ENCODE results near the gene ADIPOR1. TPM values are rescaled to one million over a fixed set of nuclear protein-coding genes. Genes with fewer than 3 reads are reported as not detected.

ADIPOR1 gene
- total RNA-seq, 4 donors from 2014 or later: 38.7 to 53.8 (median 47.9) TPM

DNA sequence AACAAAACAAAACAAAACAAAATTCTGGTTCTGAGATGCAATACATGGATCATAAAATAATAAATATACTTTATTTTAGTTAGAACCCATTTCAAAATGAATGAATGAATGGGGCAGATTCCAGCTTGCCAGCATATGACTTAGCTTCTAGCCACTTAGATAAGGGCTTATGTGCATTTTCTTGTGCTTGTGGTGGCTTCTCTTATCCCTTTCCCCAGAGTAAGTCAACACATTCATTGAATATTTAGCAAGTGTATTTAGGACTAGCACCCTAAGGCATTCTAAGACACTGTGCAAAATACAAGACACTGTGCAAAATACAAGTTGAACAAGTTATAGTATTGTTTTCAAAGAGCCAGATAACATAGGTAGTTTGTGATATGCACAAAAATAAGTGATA lies 4.7 kb downstream of the ADIPOR1 start:
- Histone ChIP-seq H3K9me3 (no peaks in the 10 kb centered on the region), H3K4me1 (peaks cover 0 to 8% of the 10 kb centered on the region in 2 donors), H3K27me3 (no peaks in the 10 kb centered on the region), H3K4me3 (no peak overlapping the region), H3K36me3 (no peaks in the 10 kb centered on the region), H3K27ac (no peak overlapping the region)
- intact Hi-C loops (cut with DNase I; ENCODE audit: low total_unique reads): no loop called here
- TF ChIP-seq, protein P1, sequence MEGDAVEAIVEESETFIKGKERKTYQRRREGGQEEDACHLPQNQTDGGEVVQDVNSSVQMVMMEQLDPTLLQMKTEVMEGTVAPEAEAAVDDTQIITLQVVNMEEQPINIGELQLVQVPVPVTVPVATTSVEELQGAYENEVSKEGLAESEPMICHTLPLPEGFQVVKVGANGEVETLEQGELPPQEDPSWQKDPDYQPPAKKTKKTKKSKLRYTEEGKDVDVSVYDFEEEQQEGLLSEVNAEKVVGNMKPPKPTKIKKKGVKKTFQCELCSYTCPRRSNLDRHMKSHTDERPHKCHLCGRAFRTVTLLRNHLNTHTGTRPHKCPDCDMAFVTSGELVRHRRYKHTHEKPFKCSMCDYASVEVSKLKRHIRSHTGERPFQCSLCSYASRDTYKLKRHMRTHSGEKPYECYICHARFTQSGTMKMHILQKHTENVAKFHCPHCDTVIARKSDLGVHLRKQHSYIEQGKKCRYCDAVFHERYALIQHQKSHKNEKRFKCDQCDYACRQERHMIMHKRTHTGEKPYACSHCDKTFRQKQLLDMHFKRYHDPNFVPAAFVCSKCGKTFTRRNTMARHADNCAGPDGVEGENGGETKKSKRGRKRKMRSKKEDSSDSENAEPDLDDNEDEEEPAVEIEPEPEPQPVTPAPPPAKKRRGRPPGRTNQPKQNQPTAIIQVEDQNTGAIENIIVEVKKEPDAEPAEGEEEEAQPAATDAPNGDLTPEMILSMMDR (IDR thresholded peaks at IDR 0.05): no peak
- TF ChIP-seq POLR2A (IDR thresholded peaks at IDR 0.05): no peak
- DNase-seq: no peak

DNA sequence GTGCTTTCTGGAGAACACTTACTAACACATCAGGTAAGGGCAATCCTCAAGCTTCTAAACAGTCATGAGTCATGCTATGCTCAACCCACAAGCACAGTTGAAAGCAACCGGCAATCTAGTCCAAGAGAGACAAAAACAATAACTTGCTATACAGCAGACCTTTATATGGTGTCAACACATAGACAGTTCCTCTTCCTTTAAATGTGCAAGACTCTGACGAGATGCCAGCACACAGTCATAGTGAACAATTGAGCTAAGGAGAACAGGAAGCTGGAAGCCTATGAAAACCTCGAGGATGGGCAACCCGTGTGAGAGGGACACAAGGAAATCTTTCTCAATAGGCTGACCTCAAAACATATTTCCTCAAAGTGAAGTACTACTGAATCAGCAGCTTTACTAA lies 5.3 kb downstream of the ADIPOR1 start:
- no peaks in the 10 kb centered on the region for H3K27me3 ChIP-seq
- peaks cover 0 to 8% of the 10 kb centered on the region in 2 donors for H3K4me1 ChIP-seq
- H3K4me3 ChIP-seq: no peak overlapping the region
- H3K27ac ChIP-seq: no peak overlapping the region
- TF ChIP-seq, protein P1 (IDR thresholded peaks at IDR 0.05): no peak
- no peak for TF ChIP-seq POLR2A (IDR thresholded peaks at IDR 0.05)
- no peak for DNase-seq
- no peaks in the 10 kb centered on the region for H3K36me3 ChIP-seq
- H3K9me3 ChIP-seq: no peaks in the 10 kb centered on the region
- intact Hi-C loops (cut with DNase I; ENCODE audit: low total_unique reads): no loop called here

DNA sequence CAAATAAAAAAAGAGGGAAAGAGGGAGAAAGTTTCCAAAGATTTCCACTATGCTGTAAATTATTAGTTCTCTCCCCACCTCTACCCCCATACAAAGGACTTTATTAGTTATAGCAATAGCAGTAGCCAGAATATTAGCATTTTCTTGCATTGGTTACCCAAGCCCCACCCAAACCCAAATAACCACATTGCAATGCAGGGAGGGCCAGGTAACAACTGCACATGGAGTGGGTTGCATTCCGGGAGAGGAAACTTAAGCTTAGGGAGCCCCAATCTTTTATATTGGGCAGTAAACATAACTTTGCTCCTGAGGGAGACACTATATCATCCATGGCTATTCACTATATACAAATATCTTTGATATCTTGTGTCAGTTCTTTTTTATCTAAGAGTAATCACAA lies 6.0 kb downstream of the ADIPOR1 start:
- H3K27ac ChIP-seq: no peak overlapping the region
- DNase-seq: no peak
- intact Hi-C loops (cut with DNase I; ENCODE audit: low total_unique reads): no loop called here
- peaks cover 0 to 6% of the 10 kb centered on the region in 2 donors for H3K4me1 ChIP-seq
- H3K27me3 ChIP-seq: no peaks in the 10 kb centered on the region
- TF ChIP-seq POLR2A (IDR thresholded peaks at IDR 0.05): no peak
- TF ChIP-seq, protein P1 (IDR thresholded peaks at IDR 0.05): no peak
- no peak overlapping the region for H3K4me3 ChIP-seq
- no peaks in the 10 kb centered on the region for H3K9me3 ChIP-seq
- H3K36me3 ChIP-seq: no peaks in the 10 kb centered on the region

DNA sequence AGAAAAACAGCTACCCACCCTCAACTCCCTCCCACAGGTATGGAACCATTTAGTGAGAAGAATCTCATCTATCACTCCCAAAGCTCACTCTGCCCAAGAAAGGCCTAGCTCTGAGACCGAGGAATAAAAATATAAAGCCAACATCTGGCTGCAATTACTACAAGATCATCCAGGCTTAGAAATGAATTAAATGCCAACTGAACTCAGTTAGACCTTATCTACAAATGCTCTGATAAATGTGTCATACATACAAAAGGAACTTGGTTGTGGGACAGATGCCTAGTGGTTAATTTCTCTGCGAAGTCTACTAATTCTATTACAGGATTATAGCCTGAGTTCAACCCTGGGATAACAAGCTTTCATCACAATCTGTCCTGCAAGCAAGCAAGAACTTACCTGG lies 6.7 kb downstream of the ADIPOR1 start:
- intact Hi-C loops (cut with DNase I; ENCODE audit: low total_unique reads): no loop called here
- Histone ChIP-seq H3K4me1 (peaks cover 0 to 2% of the 10 kb centered on the region in 2 donors), H3K27me3 (no peaks in the 10 kb centered on the region), H3K4me3 (no peak overlapping the region), H3K36me3 (no peaks in the 10 kb centered on the region), H3K27ac (no peak overlapping the region), H3K9me3 (no peaks in the 10 kb centered on the region)
- no peak for DNase-seq
- TF ChIP-seq, protein P1 (IDR thresholded peaks at IDR 0.05): no peak
- no peak for TF ChIP-seq POLR2A (IDR thresholded peaks at IDR 0.05)

DNA sequence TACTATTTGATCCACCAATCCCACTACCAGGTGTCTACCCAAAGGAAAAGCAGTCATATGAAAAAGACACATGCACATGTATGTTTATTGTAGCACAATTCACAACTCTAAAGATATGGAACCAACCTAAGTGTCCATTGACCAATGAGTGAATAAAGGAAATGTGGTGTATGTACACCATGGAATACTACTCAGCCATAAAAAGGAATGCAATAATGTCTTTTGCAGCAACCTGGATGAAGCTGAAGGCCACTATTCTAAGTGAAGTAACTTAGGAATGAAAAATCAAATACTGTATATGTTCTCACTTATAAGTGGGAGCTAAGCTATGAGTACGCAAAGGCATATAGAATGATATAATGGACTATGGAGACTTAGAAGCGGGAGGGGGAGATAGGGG lies 12.6 kb downstream of the ADIPOR1 start:
- DNase-seq: no peak
- Histone ChIP-seq H3K27me3 (no peaks in the 10 kb centered on the region), H3K9me3 (no peaks in the 10 kb centered on the region), H3K4me1 (no peaks in the 10 kb centered on the region), H3K36me3 (no peaks in the 10 kb centered on the region), H3K4me3 (no peak overlapping the region), H3K27ac (no peak overlapping the region)
- no peak for TF ChIP-seq POLR2A (IDR thresholded peaks at IDR 0.05)
- TF ChIP-seq, protein P1 (IDR thresholded peaks at IDR 0.05): no peak
- intact Hi-C loops (cut with DNase I; ENCODE audit: low total_unique reads): no loop called here

All from uterus (tissue), 4 donors.